OCI-LY7 (cell line): ENCODE results near the gene ANP32E. TPM values are rescaled to one million over a fixed set of nuclear protein-coding genes. Genes with fewer than 3 reads are reported as not detected.

Experiments
- BruUV-seq: library from RNA; stranded (reverse); fragments of 400-500 nt; replicated peaks from 2 replicates; lab custom pipeline; 2021; lab: Mats Ljungman, UMichigan
- CTCF ChIA-PET: fragments of 300-600 bp; sonication (Branson Sonifier 250); formaldehyde crosslinking; loops from one replicate; lab custom pipeline; 2022; ENCODE audit warnings: antibody characterized with exemption; ENCODE audit not compliant: unreplicated experiment; lab: Charles Lee
- POLR2A ChIA-PET: fragments of 300-600 bp; sonication (Branson Sonifier 250); formaldehyde crosslinking; loops from one replicate; lab custom pipeline; 2022; ENCODE audit warnings: antibody characterized with exemption; lab: Charles Lee
- DNase-seq: peaks from one replicate; pipeline ENCODE4 v3.0.0-alpha.2; 2015; ENCODE audit warnings: low spot score
- H2AFZ ChIP-seq: fragments of 200-600 bp; sonication (generic), shearing (Covaris generic); 2 replicates; pipeline ENCODE4 v1.6.1; 2014; ENCODE audit warnings: mild to moderate bottlenecking, antibody characterized with exemption, low read length, moderate library complexity
- H3K27ac ChIP-seq: fragments of 200-600 bp; sonication (generic); 2 replicates; pipeline ENCODE4 v1.5.1; 2014; ENCODE audit warnings: mixed run types, low read depth, mild to moderate bottlenecking, moderate library complexity, low read length, inconsistent platforms; ENCODE audit not compliant: poor library complexity, severe bottlenecking
- H3K36me3 ChIP-seq: fragments of 200-600 bp; sonication (generic); 2 replicates; pipeline ENCODE4 v1.6.1; 2014; ENCODE audit warnings: mild to moderate bottlenecking, antibody characterized with exemption, low read length, moderate library complexity, mixed read lengths; ENCODE audit not compliant: insufficient read depth
- H3K4me1 ChIP-seq: fragments of 200-600 bp; sonication (generic); 2 replicates; pipeline ENCODE4 v1.5.1; 2014; ENCODE audit warnings: mild to moderate bottlenecking, low read length; ENCODE audit not compliant: insufficient read depth, poor library complexity, severe bottlenecking
- H3K4me2 ChIP-seq: fragments of 200-600 bp; sonication (generic); 2 replicates; pipeline ENCODE4 v1.6.1; 2014; ENCODE audit warnings: mild to moderate bottlenecking, low read length
- H3K4me3 ChIP-seq: fragments of 200-600 bp; sonication (generic); 2 replicates; pipeline ENCODE4 v1.5.1; 2014; ENCODE audit warnings: mild to moderate bottlenecking, low read depth, low read length; ENCODE audit not compliant: poor library complexity, severe bottlenecking
- H3K79me2 ChIP-seq: fragments of 200-600 bp; sonication (generic); 2 replicates; pipeline ENCODE4 v1.6.1; 2016; ENCODE audit warnings: low read depth, mild to moderate bottlenecking, low read length, moderate library complexity, mixed read lengths; ENCODE audit not compliant: insufficient read depth
- H3K9me2 ChIP-seq: fragments of 200-600 bp; sonication (generic); 2 replicates; pipeline ENCODE4 v1.6.1; 2016; ENCODE audit warnings: mild to moderate bottlenecking, low read length, mixed read lengths; ENCODE audit not compliant: insufficient read depth
- H3K9me3 ChIP-seq: fragments of 200-600 bp; sonication (generic); 2 replicates; pipeline ENCODE4 v1.6.1; 2014; ENCODE audit warnings: mild to moderate bottlenecking, mixed run types, low read length, mixed read lengths
- H4K20me1 ChIP-seq: fragments of 200-600 bp; sonication (generic); 2 replicates; pipeline ENCODE4 v1.6.1; 2014; ENCODE audit warnings: mild to moderate bottlenecking, antibody characterized with exemption, low read length, moderate library complexity, mixed read lengths; ENCODE audit not compliant: insufficient read depth
- EZH2phosphoT487 ChIP-seq: fragments of 200-600 bp; sonication (generic); IDR thresholded peaks from 2 replicates; pipeline ENCODE4 v1.6.1; 2018; ENCODE audit warnings: low read depth, borderline replicate concordance, mild to moderate bottlenecking, mixed run types, antibody characterized with exemption, low read length, moderate library complexity, mixed read lengths
- intact Hi-C: fragments of 100-400 bp; cut with micrococcal nuclease; formaldehyde crosslinking; loops from one replicate; pipeline ENCODE4 v1.10.0; 2022; ENCODE audit not compliant: unreplicated experiment
- total RNA-seq, 2 experiments: library from RNA; depleted of rRNA in 1 of 2; stranded (reverse); fragments of >200 nt in 1 of 2; shearing (Covaris generic) in 1 of 2; gene quantifications; 2 replicates each; pipeline ENCODE4 v1.2.3, GENCODE V29; 2014 to 2022
- TF ChIP-seq, protein P1 (sequence below): fragments of 200-600 bp; sonication (generic); conservative IDR thresholded peaks from 2 replicates; pipeline ENCODE4 v1.5.1; 2014; ENCODE audit warnings: mild to moderate bottlenecking, antibody characterized with exemption, low read length, moderate library complexity, mixed read lengths

The ANP32E gene
- total RNA-seq, 2 experiments from 2014 or later, result 52.8 to 152 TPM

DNA sequence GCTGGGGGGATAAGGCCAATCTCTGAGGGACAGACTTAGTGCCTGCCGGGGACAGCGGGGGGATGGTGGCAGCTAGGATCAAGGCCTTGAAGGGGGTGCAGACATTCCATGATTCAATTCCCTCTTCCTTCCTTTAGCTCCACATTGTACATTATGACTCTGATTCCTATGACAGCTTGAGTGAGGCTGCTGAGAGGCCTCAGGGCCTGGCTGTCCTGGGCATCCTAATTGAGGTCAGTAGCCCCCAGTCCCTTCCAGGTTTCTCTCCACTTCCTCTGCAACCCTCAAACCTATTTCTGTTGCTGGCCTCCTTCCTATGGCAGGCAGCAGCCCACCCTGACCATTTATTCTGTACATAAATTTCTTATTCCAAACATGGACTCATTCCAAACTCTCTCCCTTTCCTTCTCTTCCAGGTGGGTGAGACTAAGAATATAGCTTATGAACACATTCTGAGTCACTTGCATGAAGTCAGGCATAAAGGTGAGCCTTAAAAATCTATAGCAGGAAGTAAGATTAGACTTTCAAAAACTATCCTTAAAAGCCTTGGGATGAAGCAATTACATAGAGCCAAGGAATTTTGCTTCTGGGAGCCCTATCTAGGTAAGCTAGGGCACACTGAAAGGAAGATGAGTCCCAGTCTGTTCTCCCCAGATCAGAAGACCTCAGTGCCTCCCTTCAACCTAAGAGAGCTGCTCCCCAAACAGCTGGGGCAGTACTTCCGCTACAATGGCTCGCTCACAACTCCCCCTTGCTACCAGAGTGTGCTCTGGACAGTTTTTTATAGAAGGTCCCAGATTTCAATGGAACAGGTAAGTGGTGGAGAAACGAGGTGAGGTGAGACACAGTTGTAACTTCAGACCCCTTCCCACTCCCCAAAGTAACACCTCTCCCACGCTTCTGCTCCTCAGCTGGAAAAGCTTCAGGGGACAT, 26.7 kb upstream of the ANP32E start:
- H3K4me1 ChIP-seq, result peaks cover 29% of the 10 kb centered on the region
- peaks cover 32% of the 10 kb centered on the region for H3K36me3 ChIP-seq
- peaks cover 10% of the 10 kb centered on the region for H3K79me2 ChIP-seq
- H3K4me3 ChIP-seq, result no peak overlapping the region
- DNase-seq, result peak; percentile 50
- no peaks in the 10 kb centered on the region for H4K20me1 ChIP-seq
- no peak for TF ChIP-seq EZH2phosphoT487
- TF ChIP-seq, protein P1, sequence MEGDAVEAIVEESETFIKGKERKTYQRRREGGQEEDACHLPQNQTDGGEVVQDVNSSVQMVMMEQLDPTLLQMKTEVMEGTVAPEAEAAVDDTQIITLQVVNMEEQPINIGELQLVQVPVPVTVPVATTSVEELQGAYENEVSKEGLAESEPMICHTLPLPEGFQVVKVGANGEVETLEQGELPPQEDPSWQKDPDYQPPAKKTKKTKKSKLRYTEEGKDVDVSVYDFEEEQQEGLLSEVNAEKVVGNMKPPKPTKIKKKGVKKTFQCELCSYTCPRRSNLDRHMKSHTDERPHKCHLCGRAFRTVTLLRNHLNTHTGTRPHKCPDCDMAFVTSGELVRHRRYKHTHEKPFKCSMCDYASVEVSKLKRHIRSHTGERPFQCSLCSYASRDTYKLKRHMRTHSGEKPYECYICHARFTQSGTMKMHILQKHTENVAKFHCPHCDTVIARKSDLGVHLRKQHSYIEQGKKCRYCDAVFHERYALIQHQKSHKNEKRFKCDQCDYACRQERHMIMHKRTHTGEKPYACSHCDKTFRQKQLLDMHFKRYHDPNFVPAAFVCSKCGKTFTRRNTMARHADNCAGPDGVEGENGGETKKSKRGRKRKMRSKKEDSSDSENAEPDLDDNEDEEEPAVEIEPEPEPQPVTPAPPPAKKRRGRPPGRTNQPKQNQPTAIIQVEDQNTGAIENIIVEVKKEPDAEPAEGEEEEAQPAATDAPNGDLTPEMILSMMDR, result peak; percentile 38; the same call in 1 of the 2 replicates
- no peaks in the 10 kb centered on the region for H3K9me2 ChIP-seq
- H2AFZ ChIP-seq, result no peak overlapping the region
- POLR2A ChIA-PET, result interaction anchor here (0.6 to 1.6 kb wide), 4 partner anchors 12 to 374 kb away, joined by 3 to 5 read pairs (median 3); partner anchors contain the start of gene PRPF3
- 0 out of 2 replicates have a peak overlapping the region, but pooled peaks have one; percentile 8 for H3K4me2 ChIP-seq
- peak overlapping the region; percentile 24 for H3K27ac ChIP-seq
- intact Hi-C loops, result no loop called here
- no TSS peak for BruUV-seq
- H3K9me3 ChIP-seq, result no peaks in the 10 kb centered on the region
- CTCF ChIA-PET, result interaction anchor here (1.2 kb wide), 1 partner anchor 27 kb away, joined by 3 read pairs; no protein-coding TSS in a partner anchor

DNA sequence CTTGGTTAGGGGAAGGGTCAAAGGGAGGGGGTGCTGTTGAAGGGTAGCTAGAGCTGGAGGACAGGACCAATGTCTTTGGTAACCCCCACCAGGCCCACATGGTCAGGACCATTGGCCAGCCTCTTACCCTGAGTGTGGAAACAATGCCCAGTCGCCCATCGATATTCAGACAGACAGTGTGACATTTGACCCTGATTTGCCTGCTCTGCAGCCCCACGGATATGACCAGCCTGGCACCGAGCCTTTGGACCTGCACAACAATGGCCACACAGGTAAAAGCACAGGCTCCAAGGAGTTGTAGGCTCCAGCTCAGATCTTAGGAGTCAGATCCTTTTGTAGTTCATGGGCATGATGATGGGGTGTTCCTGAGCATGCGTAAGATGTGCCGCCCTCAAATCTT, 25.5 kb upstream of the ANP32E start:
- Histone ChIP-seq H3K9me3 (no peaks in the 10 kb centered on the region), H4K20me1 (no peaks in the 10 kb centered on the region), H3K4me2 (no peak overlapping the region), H3K79me2 (no peaks in the 10 kb centered on the region), H3K4me3 (no peak overlapping the region), H2AFZ (no peak overlapping the region), H3K9me2 (no peaks in the 10 kb centered on the region), H3K36me3 (peaks cover 21% of the 10 kb centered on the region), H3K27ac (no peak overlapping the region), H3K4me1 (peaks cover 19% of the 10 kb centered on the region)
- CTCF ChIA-PET, result no interaction called here
- BruUV-seq, result no TSS peak
- POLR2A ChIA-PET, result interaction anchor here (1.1 to 1.6 kb wide), 3 partner anchors 14 to 373 kb away, joined by 3 to 5 read pairs (median 3); partner anchors contain the start of gene PRPF3
- no peak for DNase-seq
- intact Hi-C loops, result no loop called here
- TF ChIP-seq, protein P1, result no peak
- no peak for TF ChIP-seq EZH2phosphoT487
